ENCODE measurements around the gene PWWP2B.
A peak's percentile ranks its signal among the peaks of the same experiment; 100 is the strongest.

The PWWP2B gene

GRCh38 chr10:132409667-132410028 is 12.6 kb downstream of the PWWP2B start:
- no CpG with 5 or more reads among the region's 4 CpGs for WGBS (ENCODE audit: extremely low coverage, insufficient coverage, low lambda C conversion rate)
- H3K9ac ChIP-seq (ENCODE audit: low read length) = no peak overlapping the region
- H3K23ac ChIP-seq (ENCODE audit: low read length) = no peak overlapping the region
- no peak overlapping the region for H4K5ac ChIP-seq (ENCODE audit: low read length)
- no peak overlapping the region for H2BK5ac ChIP-seq (ENCODE audit: low read length)
- H3K4me3 ChIP-seq (ENCODE audit: low read length) = no peak overlapping the region
- no peak overlapping the region for H2AK5ac ChIP-seq (ENCODE audit: low read length)
- H3K56ac ChIP-seq (ENCODE audit: low read length) = no peak overlapping the region
- peaks cover 5% of the 10 kb centered on the region for H3K79me1 ChIP-seq (ENCODE audit: low read length)
- peaks cover 11% of the 10 kb centered on the region for H3K4me1 ChIP-seq (ENCODE audit: control insufficient read depth, low read depth, low read length)
- no peak overlapping the region for H3K18ac ChIP-seq (ENCODE audit: low read length)
- peak; percentile 65 for DNase-seq
- no peak overlapping the region for H3K27ac ChIP-seq (ENCODE audit: low read depth, low read length)
- H3K4me2 ChIP-seq (ENCODE audit: low read length) = no peak overlapping the region
- H3K27me3 ChIP-seq (ENCODE audit: insufficient read depth, low read length, poor library complexity) = no peaks in the 10 kb centered on the region
- no peaks in the 10 kb centered on the region for H3K36me3 ChIP-seq (ENCODE audit: control insufficient read depth, insufficient read depth, low read length)
- H2BK120ac ChIP-seq (ENCODE audit: low read depth, low read length) = no peak overlapping the region
- no peak overlapping the region for H3K4ac ChIP-seq (ENCODE audit: low read depth, low read length)
- H2BK15ac ChIP-seq (replicated peaks; ENCODE audit: low read depth) = no peak overlapping the region
- H3K79me2 ChIP-seq (ENCODE audit: control insufficient read depth, insufficient read depth, low read length) = peaks cover 7% of the 10 kb centered on the region
- H4K8ac ChIP-seq (ENCODE audit: low read depth, low read length) = no peak overlapping the region

GRCh38 chr10:132410056-132410778 is 13.2 kb downstream of the PWWP2B start:
- no peak overlapping the region for H4K8ac ChIP-seq (ENCODE audit: low read depth, low read length)
- H3K18ac ChIP-seq (ENCODE audit: low read length) = no peak overlapping the region
- H3K36me3 ChIP-seq (ENCODE audit: control insufficient read depth, insufficient read depth, low read length) = no peaks in the 10 kb centered on the region
- peaks cover 5% of the 10 kb centered on the region for H3K79me1 ChIP-seq (ENCODE audit: low read length)
- no CpG with 5 or more reads among the region's 28 CpGs for WGBS (ENCODE audit: extremely low coverage, insufficient coverage, low lambda C conversion rate)
- no peak overlapping the region for H3K27ac ChIP-seq (ENCODE audit: low read depth, low read length)
- H3K9ac ChIP-seq (ENCODE audit: low read length) = no peak overlapping the region
- peaks cover 7% of the 10 kb centered on the region for H3K79me2 ChIP-seq (ENCODE audit: control insufficient read depth, insufficient read depth, low read length)
- no peak overlapping the region for H2BK15ac ChIP-seq (replicated peaks; ENCODE audit: low read depth)
- no peak overlapping the region for H3K4me3 ChIP-seq (ENCODE audit: low read length)
- no peaks in the 10 kb centered on the region for H3K27me3 ChIP-seq (ENCODE audit: insufficient read depth, low read length, poor library complexity)
- H2BK5ac ChIP-seq (ENCODE audit: low read length) = no peak overlapping the region
- no peak overlapping the region for H2AK5ac ChIP-seq (ENCODE audit: low read length)
- H3K4me2 ChIP-seq (ENCODE audit: low read length) = no peak overlapping the region
- no peak overlapping the region for H3K4ac ChIP-seq (ENCODE audit: low read depth, low read length)
- peak overlapping the region; percentile 27 for H3K56ac ChIP-seq (ENCODE audit: low read length)
- H3K4me1 ChIP-seq (ENCODE audit: control insufficient read depth, low read depth, low read length) = peaks cover 11% of the 10 kb centered on the region
- no peak for DNase-seq
- no peak overlapping the region for H2BK120ac ChIP-seq (ENCODE audit: low read depth, low read length)
- no peak overlapping the region for H4K5ac ChIP-seq (ENCODE audit: low read length)
- H3K23ac ChIP-seq (ENCODE audit: low read length) = no peak overlapping the region

GRCh38 chr10:132410779-132411532 is 14.0 kb downstream of the PWWP2B start:
- Histone ChIP-seq H3K4ac (ENCODE audit: low read depth, low read length) (no peak overlapping the region), H3K18ac (ENCODE audit: low read length) (no peak overlapping the region), H2AK5ac (ENCODE audit: low read length) (no peak overlapping the region), H3K27me3 (ENCODE audit: insufficient read depth, low read length, poor library complexity) (no peaks in the 10 kb centered on the region), H3K23ac (ENCODE audit: low read length) (no peak overlapping the region), H3K36me3 (ENCODE audit: control insufficient read depth, insufficient read depth, low read length) (no peaks in the 10 kb centered on the region), H3K4me2 (ENCODE audit: low read length) (no peak overlapping the region), H3K4me3 (ENCODE audit: low read length) (no peak overlapping the region), H2BK120ac (ENCODE audit: low read depth, low read length) (no peak overlapping the region), H2BK5ac (ENCODE audit: low read length) (peak overlapping the region; percentile 28), H3K27ac (ENCODE audit: low read depth, low read length) (no peak overlapping the region), H3K56ac (ENCODE audit: low read length) (peak overlapping the region; percentile 27), H3K79me2 (ENCODE audit: control insufficient read depth, insufficient read depth, low read length) (peaks cover 7% of the 10 kb centered on the region), H4K8ac (ENCODE audit: low read depth, low read length) (no peak overlapping the region), H4K5ac (ENCODE audit: low read length) (no peak overlapping the region), H3K4me1 (ENCODE audit: control insufficient read depth, low read depth, low read length) (peaks cover 11% of the 10 kb centered on the region), H3K9ac (ENCODE audit: low read length) (no peak overlapping the region), H3K79me1 (ENCODE audit: low read length) (peaks cover 5% of the 10 kb centered on the region), H2BK15ac (replicated peaks; ENCODE audit: low read depth) (no peak overlapping the region)
- no peak for DNase-seq
- no CpG with 5 or more reads among the region's 28 CpGs for WGBS (ENCODE audit: extremely low coverage, insufficient coverage, low lambda C conversion rate)

GRCh38 chr10:132411561-132412253 is 14.7 kb downstream of the PWWP2B start:
- Histone ChIP-seq H2AK5ac (ENCODE audit: low read length) (no peak overlapping the region), H3K27ac (ENCODE audit: low read depth, low read length) (no peak overlapping the region), H3K79me2 (ENCODE audit: control insufficient read depth, insufficient read depth, low read length) (peaks cover 7% of the 10 kb centered on the region), H3K23ac (ENCODE audit: low read length) (peak overlapping the region; percentile 59), H3K18ac (ENCODE audit: low read length) (no peak overlapping the region), H3K4me1 (ENCODE audit: control insufficient read depth, low read depth, low read length) (peaks cover 11% of the 10 kb centered on the region), H4K5ac (ENCODE audit: low read length) (no peak overlapping the region), H3K4me2 (ENCODE audit: low read length) (no peak overlapping the region), H2BK5ac (ENCODE audit: low read length) (no peak overlapping the region), H2BK15ac (replicated peaks; ENCODE audit: low read depth) (no peak overlapping the region), H3K4ac (ENCODE audit: low read depth, low read length) (no peak overlapping the region), H3K79me1 (ENCODE audit: low read length) (peaks cover 5% of the 10 kb centered on the region), H4K8ac (ENCODE audit: low read depth, low read length) (no peak overlapping the region), H3K4me3 (ENCODE audit: low read length) (no peak overlapping the region), H3K27me3 (ENCODE audit: insufficient read depth, low read length, poor library complexity) (no peaks in the 10 kb centered on the region), H3K9ac (ENCODE audit: low read length) (no peak overlapping the region), H3K36me3 (ENCODE audit: control insufficient read depth, insufficient read depth, low read length) (no peaks in the 10 kb centered on the region), H3K56ac (ENCODE audit: low read length) (peak overlapping the region; percentile 54), H2BK120ac (ENCODE audit: low read depth, low read length) (no peak overlapping the region)
- no CpG with 5 or more reads among the region's 23 CpGs for WGBS (ENCODE audit: extremely low coverage, insufficient coverage, low lambda C conversion rate)
- no peak for DNase-seq

GRCh38 chr10:132412316-132413192 is 15.6 kb downstream of the PWWP2B start:
- Histone ChIP-seq H2BK5ac (ENCODE audit: low read length) (no peak overlapping the region), H3K36me3 (ENCODE audit: control insufficient read depth, insufficient read depth, low read length) (no peaks in the 10 kb centered on the region), H3K4ac (ENCODE audit: low read depth, low read length) (no peak overlapping the region), H3K79me1 (ENCODE audit: low read length) (peaks cover 5% of the 10 kb centered on the region), H2BK120ac (ENCODE audit: low read depth, low read length) (no peak overlapping the region), H4K8ac (ENCODE audit: low read depth, low read length) (no peak overlapping the region), H3K56ac (ENCODE audit: low read length) (no peak overlapping the region), H3K18ac (ENCODE audit: low read length) (no peak overlapping the region), H3K4me3 (ENCODE audit: low read length) (no peak overlapping the region), H4K5ac (ENCODE audit: low read length) (no peak overlapping the region), H3K23ac (ENCODE audit: low read length) (no peak overlapping the region), H2BK15ac (replicated peaks; ENCODE audit: low read depth) (no peak overlapping the region), H2AK5ac (ENCODE audit: low read length) (no peak overlapping the region), H3K27me3 (ENCODE audit: insufficient read depth, low read length, poor library complexity) (no peaks in the 10 kb centered on the region), H3K4me2 (ENCODE audit: low read length) (no peak overlapping the region), H3K79me2 (ENCODE audit: control insufficient read depth, insufficient read depth, low read length) (peaks cover 7% of the 10 kb centered on the region), H3K27ac (ENCODE audit: low read depth, low read length) (no peak overlapping the region), H3K4me1 (ENCODE audit: control insufficient read depth, low read depth, low read length) (peaks cover 9% of the 10 kb centered on the region), H3K9ac (ENCODE audit: low read length) (no peak overlapping the region)
- WGBS (ENCODE audit: extremely low coverage, insufficient coverage, low lambda C conversion rate) = no CpG with 5 or more reads among the region's 29 CpGs
- DNase-seq = no peak
